ENCODE results near the gene CCDC68.

Gene CCDC68

DNA sequence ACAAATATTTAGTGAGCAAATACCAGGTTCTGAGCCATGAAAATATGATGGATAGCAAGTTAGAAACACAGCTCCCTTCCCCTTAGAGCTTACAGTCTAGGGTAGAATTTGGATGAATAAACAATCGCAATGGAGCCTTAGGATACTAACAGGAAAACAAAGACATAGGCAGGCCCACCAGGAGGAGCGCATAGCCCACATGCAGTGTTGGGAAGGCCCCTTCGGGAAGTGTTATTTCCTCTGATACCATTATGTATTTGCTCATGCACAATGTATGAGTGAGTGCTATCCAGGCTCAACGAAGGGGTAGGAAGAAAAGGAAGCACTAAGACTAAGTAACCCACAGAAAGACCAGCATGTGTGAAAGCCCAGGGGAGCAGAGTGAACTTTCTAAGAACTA lies 76.9 kb downstream of the CCDC68 start:
- no peaks in the 10 kb centered on the region for H3K9me3 ChIP-seq (ENCODE audit: control insufficient read depth, insufficient read depth, low read length)
- H3K4me3 ChIP-seq (ENCODE audit: low read depth, low read length): no peak overlapping the region
- H3K9ac ChIP-seq (ENCODE audit: low read depth, low read length): no peak overlapping the region
- no peaks in the 10 kb centered on the region for H3K36me3 ChIP-seq (ENCODE audit: control insufficient read depth, insufficient read depth, low read length)
- H3K4me1 ChIP-seq (ENCODE audit: control insufficient read depth, insufficient read depth, low read length): no peaks in the 10 kb centered on the region
- no peaks in the 10 kb centered on the region for H3K27me3 ChIP-seq (ENCODE audit: control insufficient read depth, insufficient read depth, low read length)

DNA sequence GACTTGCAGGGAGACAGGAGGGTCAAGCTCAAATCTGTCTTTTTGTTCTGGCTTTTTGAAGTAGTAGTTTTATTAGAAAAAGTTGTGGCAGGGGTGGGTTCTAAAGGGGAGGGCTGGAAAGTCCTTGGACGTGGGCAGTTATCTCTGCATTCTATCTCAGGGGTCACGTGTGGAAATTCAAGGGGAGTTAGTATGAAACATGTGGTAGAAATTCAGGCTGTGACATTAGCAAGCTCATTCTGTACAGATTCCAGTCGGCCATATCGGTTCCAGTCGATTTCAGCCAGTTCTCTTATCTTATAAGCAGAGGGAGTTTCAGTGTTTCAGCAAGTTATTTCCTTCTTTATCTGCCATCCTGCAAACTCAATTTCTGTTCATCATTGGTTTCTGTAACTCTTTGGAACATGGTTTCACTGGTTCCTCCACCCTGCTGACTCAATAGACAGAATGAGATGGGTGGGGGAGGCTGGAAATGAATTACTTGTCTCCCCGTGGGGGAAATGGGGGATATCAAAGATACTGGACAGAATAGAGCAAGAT lies 78.0 kb downstream of the CCDC68 start:
- Histone ChIP-seq H3K9me3 (ENCODE audit: control insufficient read depth, insufficient read depth, low read length) (no peaks in the 10 kb centered on the region), H3K36me3 (ENCODE audit: control insufficient read depth, insufficient read depth, low read length) (no peaks in the 10 kb centered on the region), H3K4me1 (ENCODE audit: control insufficient read depth, insufficient read depth, low read length) (no peaks in the 10 kb centered on the region), H3K4me3 (ENCODE audit: low read depth, low read length) (no peak overlapping the region), H3K27me3 (ENCODE audit: control insufficient read depth, insufficient read depth, low read length) (no peaks in the 10 kb centered on the region), H3K9ac (ENCODE audit: low read depth, low read length) (no peak overlapping the region)

DNA sequence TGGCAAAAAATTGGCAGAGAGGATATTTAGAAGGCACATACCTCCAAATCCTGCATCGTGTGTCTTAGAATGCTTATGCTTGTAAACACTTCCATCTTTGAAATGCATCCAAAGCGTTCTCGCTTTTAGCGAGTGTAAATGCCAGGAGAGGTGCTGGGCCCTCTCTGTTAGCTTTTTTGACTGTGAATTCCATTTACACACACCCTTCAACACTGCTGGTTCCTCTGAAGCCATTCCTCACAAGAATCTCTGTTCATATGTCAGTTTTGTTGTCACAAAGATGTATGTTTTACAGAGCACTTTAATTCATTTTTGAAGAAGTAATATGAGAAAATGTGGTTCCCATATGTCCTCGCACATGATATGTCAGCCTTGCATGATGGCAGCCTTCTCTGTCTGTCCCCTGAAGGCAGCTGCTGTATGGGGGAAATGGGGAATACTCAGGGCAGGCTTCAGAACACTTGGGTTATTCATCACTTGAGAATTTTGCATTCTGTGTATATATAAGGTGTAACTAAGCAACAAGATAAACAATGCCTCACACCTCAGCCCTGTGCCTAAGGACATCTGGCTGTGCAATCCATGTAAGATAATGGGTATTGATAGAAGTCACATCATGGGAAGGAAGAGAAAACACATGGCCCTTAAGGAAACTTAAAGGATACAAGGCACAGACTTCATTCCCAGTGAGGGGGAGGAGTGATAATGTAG lies 78.7 kb downstream of the CCDC68 start:
- H3K9ac ChIP-seq (ENCODE audit: low read depth, low read length): no peak overlapping the region
- H3K27me3 ChIP-seq (ENCODE audit: control insufficient read depth, insufficient read depth, low read length): no peaks in the 10 kb centered on the region
- H3K4me3 ChIP-seq (ENCODE audit: low read depth, low read length): no peak overlapping the region
- H3K9me3 ChIP-seq (ENCODE audit: control insufficient read depth, insufficient read depth, low read length): no peaks in the 10 kb centered on the region
- no peaks in the 10 kb centered on the region for H3K36me3 ChIP-seq (ENCODE audit: control insufficient read depth, insufficient read depth, low read length)
- H3K4me1 ChIP-seq (ENCODE audit: control insufficient read depth, insufficient read depth, low read length): no peaks in the 10 kb centered on the region

DNA sequence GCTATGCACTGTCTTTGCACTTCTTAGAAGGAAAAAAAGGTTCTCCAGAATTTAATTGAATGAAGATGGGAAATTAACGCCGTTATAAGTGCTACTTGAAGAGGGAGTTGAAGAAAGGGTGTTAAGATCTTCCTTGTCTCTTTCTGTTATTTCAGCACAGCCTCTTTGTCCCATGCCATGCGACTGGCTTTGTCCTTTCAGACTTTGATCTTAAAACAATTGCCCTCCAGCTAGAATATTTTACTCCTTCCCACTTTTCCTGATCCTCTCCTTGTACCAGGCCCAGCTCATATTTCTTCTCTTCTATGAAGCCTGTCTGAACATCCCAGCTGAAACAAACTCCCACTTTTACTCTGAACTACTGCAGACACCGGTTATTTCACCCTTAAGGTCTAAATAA lies 79.6 kb downstream of the CCDC68 start:
- Histone ChIP-seq H3K4me1 (ENCODE audit: control insufficient read depth, insufficient read depth, low read length) (no peaks in the 10 kb centered on the region), H3K4me3 (ENCODE audit: low read depth, low read length) (no peak overlapping the region), H3K9me3 (ENCODE audit: control insufficient read depth, insufficient read depth, low read length) (no peaks in the 10 kb centered on the region), H3K9ac (ENCODE audit: low read depth, low read length) (no peak overlapping the region), H3K36me3 (ENCODE audit: control insufficient read depth, insufficient read depth, low read length) (no peaks in the 10 kb centered on the region), H3K27me3 (ENCODE audit: control insufficient read depth, insufficient read depth, low read length) (no peaks in the 10 kb centered on the region)

DNA sequence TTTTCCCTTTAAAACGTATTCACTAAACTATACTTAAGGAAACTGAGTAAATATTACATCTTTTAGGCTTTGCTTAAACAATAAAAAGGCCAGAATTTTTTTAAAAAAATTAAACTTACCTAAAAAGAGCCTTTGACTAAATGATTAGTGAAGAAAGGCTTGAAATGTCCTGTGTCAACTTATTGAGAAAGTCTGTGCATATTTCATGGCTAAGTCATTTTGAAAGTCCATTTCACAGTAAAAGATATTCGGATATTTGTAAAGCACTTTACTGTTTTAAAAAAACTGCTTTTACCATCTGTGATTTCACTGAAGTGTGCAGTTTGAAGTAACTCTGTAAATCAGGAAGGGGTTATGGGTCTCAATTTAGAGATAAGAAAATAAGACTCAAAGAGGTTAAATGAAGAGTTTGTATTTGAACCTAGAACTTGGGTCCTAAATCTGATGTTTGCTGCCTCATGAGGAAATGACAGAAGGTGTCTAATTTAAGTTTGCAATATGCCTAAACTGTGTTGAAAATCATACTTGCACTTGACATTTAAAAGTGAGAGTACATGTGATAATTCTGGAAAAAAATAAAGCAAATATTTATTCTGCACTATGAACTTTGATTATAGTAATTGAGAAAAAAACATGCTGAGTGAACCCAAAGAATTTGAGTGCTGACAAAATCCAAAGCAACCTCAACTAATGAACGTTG lies 80.5 kb downstream of the CCDC68 start:
- Histone ChIP-seq H3K27me3 (ENCODE audit: control insufficient read depth, insufficient read depth, low read length) (no peaks in the 10 kb centered on the region), H3K9me3 (ENCODE audit: control insufficient read depth, insufficient read depth, low read length) (no peaks in the 10 kb centered on the region), H3K9ac (ENCODE audit: low read depth, low read length) (no peak overlapping the region), H3K4me1 (ENCODE audit: control insufficient read depth, insufficient read depth, low read length) (no peaks in the 10 kb centered on the region), H3K36me3 (ENCODE audit: control insufficient read depth, insufficient read depth, low read length) (no peaks in the 10 kb centered on the region), H3K4me3 (ENCODE audit: low read depth, low read length) (no peak overlapping the region)

DNA sequence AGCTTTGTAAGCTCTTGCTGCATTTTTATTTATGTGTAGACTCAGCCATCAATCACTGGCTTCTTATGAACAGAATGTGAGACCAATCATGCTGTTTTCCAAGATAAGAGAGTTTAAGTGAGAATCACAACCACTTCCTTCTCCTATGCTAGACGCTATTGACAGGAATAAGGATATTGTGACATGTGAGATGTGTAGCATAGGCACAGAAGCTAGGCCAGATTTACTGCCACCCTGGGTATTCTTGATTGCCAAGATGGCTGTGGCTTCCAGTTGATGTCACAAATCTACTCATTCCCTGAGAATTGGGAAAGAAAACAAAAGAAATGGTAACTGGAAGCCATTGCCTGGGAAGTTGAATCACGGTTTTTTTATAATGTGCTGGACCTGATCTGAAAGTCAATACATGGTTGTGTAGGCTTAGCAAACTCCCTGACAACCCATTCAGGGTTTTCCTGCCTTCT lies 81.1 kb downstream of the CCDC68 start:
- Histone ChIP-seq H3K27me3 (ENCODE audit: control insufficient read depth, insufficient read depth, low read length) (no peaks in the 10 kb centered on the region), H3K4me1 (ENCODE audit: control insufficient read depth, insufficient read depth, low read length) (no peaks in the 10 kb centered on the region), H3K9ac (ENCODE audit: low read depth, low read length) (no peak overlapping the region), H3K36me3 (ENCODE audit: control insufficient read depth, insufficient read depth, low read length) (no peaks in the 10 kb centered on the region), H3K4me3 (ENCODE audit: low read depth, low read length) (no peak overlapping the region), H3K9me3 (ENCODE audit: control insufficient read depth, insufficient read depth, low read length) (no peaks in the 10 kb centered on the region)

DNA sequence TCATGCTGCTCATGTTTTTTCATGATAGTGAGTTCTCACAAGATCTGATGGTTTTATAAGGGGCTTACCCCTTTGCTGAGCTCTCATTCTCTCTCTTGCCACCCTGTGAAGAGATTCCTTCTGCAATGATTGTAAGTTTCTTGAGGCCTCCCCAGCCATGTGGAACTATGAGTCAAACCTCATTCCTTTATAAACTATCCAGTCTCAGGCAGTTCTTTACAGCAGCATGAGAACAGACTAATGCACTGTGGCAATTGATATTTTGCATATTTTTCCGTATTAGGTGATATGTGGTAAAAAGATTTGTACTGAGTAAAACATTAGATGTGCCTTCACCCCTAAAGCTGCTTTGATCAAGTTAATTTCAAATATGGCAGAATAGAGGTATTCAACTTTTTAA lies 82.2 kb downstream of the CCDC68 start:
- H3K9ac ChIP-seq (ENCODE audit: low read depth, low read length): no peak overlapping the region
- H3K9me3 ChIP-seq (ENCODE audit: control insufficient read depth, insufficient read depth, low read length): no peaks in the 10 kb centered on the region
- no peaks in the 10 kb centered on the region for H3K27me3 ChIP-seq (ENCODE audit: control insufficient read depth, insufficient read depth, low read length)
- H3K4me3 ChIP-seq (ENCODE audit: low read depth, low read length): no peak overlapping the region
- no peaks in the 10 kb centered on the region for H3K4me1 ChIP-seq (ENCODE audit: control insufficient read depth, insufficient read depth, low read length)
- no peaks in the 10 kb centered on the region for H3K36me3 ChIP-seq (ENCODE audit: control insufficient read depth, insufficient read depth, low read length)

DNA sequence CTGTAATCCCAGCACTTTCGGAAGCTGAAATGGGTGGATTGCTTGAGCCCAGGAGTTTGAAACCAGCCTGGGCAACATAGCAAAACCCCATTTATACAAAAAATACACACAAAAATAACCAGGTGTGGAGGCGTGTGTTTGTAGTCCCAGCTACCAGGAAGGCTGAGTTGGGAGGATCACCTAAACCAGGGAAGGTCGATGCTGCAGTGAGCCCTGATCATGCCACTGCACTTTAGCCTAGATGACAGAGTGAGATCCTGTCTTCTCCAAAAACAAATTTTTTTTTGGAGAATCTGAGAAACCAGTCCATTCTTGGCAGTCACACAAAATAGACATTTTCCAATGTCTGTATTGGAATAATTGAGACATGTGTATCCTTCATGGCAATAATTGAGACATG lies 84.2 kb downstream of the CCDC68 start:
- Histone ChIP-seq H3K9me3 (ENCODE audit: control insufficient read depth, insufficient read depth, low read length) (no peaks in the 10 kb centered on the region), H3K9ac (ENCODE audit: low read depth, low read length) (no peak overlapping the region), H3K4me3 (ENCODE audit: low read depth, low read length) (no peak overlapping the region), H3K4me1 (ENCODE audit: control insufficient read depth, insufficient read depth, low read length) (no peaks in the 10 kb centered on the region), H3K36me3 (ENCODE audit: control insufficient read depth, insufficient read depth, low read length) (no peaks in the 10 kb centered on the region), H3K27me3 (ENCODE audit: control insufficient read depth, insufficient read depth, low read length) (no peaks in the 10 kb centered on the region)

DNA sequence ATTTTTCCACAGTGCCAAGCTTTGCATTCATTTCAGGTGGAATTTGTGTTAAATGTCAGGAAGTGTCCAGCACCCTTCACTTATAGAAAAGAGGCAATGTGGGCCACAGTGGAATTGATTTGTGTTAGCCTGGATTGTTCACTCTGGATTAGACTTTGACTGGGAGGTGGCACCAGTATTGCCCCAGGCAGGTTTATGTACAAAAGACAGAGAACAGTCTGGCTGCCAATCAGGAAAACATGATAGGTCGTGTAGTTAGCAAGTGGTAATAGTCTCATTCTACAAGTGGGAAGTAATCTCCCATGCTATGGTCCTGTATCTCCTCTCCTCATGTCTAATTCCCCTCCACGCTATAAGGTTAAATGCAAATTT lies 85.4 kb downstream of the CCDC68 start:
- no peaks in the 10 kb centered on the region for H3K36me3 ChIP-seq (ENCODE audit: control insufficient read depth, insufficient read depth, low read length)
- H3K9me3 ChIP-seq (ENCODE audit: control insufficient read depth, insufficient read depth, low read length): no peaks in the 10 kb centered on the region
- H3K27me3 ChIP-seq (ENCODE audit: control insufficient read depth, insufficient read depth, low read length): no peaks in the 10 kb centered on the region
- H3K4me1 ChIP-seq (ENCODE audit: control insufficient read depth, insufficient read depth, low read length): no peaks in the 10 kb centered on the region
- no peak overlapping the region for H3K9ac ChIP-seq (ENCODE audit: low read depth, low read length)
- H3K4me3 ChIP-seq (ENCODE audit: low read depth, low read length): no peak overlapping the region

DNA sequence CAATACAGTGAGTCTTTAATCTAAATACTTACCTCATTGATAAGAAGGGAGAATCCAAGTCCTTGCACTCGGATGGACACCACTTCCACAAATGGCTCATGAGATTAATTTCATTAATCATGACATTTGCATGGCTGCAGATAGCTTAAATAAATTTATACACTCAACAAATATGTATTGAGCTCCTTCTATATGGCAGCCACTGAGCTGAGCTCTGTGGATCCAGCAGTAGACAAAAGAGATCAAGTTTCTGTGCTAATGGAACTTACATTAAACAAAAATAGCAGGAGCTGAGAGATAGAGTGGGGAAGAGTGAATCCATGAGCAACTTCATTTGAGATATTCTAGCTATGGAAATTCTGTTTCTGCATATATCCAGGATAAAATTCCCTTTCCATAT lies 86.6 kb downstream of the CCDC68 start:
- H3K9me3 ChIP-seq (ENCODE audit: control insufficient read depth, insufficient read depth, low read length): no peaks in the 10 kb centered on the region
- H3K27me3 ChIP-seq (ENCODE audit: control insufficient read depth, insufficient read depth, low read length): no peaks in the 10 kb centered on the region
- H3K9ac ChIP-seq (ENCODE audit: low read depth, low read length): no peak overlapping the region
- no peaks in the 10 kb centered on the region for H3K4me1 ChIP-seq (ENCODE audit: control insufficient read depth, insufficient read depth, low read length)
- H3K36me3 ChIP-seq (ENCODE audit: control insufficient read depth, insufficient read depth, low read length): no peaks in the 10 kb centered on the region
- H3K4me3 ChIP-seq (ENCODE audit: low read depth, low read length): no peak overlapping the region

DNA sequence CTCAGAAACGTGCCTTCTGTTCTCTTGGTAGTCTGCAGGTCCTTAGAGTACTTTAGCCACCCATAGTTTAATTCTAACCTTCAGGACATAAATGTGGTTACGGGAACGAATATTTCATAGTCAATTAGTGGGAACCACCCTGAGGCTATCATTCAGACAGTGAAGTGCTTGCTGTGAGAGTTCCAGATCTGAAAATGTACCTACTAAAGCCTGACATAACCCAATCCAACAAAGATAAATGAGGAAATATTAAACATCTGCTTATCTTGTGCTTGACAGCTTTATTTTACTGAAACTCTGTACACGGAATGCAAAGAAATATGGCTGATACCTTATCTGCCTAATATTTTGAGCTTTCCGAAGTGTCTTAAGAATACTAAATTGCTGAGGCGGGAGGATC lies 88.0 kb downstream of the CCDC68 start:
- no peaks in the 10 kb centered on the region for H3K36me3 ChIP-seq (ENCODE audit: control insufficient read depth, insufficient read depth, low read length)
- no peaks in the 10 kb centered on the region for H3K27me3 ChIP-seq (ENCODE audit: control insufficient read depth, insufficient read depth, low read length)
- no peak overlapping the region for H3K4me3 ChIP-seq (ENCODE audit: low read depth, low read length)
- H3K9me3 ChIP-seq (ENCODE audit: control insufficient read depth, insufficient read depth, low read length): no peaks in the 10 kb centered on the region
- no peak overlapping the region for H3K9ac ChIP-seq (ENCODE audit: low read depth, low read length)
- H3K4me1 ChIP-seq (ENCODE audit: control insufficient read depth, insufficient read depth, low read length): no peaks in the 10 kb centered on the region

DNA sequence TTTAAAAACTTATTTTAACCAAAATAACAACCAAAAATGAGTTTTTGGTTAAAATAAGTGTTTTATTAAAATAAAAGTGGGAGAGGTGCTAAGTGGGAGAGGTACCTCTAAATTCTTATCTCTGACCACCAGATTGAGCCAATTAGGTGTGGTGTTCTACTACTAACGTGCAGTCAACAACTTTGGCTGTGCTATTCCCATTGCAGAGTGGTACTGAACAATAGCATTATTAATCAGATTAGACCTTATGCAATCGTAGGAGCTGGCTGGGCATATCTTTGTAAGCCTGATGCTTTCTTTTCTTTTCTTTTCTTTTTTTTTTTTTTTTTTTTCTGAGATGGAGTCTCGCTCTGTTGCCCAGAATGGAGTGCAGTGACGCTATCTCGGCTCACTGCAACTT lies 92.1 kb downstream of the CCDC68 start:
- H3K4me3 ChIP-seq (ENCODE audit: low read depth, low read length): no peak overlapping the region
- H3K36me3 ChIP-seq (ENCODE audit: control insufficient read depth, insufficient read depth, low read length): no peaks in the 10 kb centered on the region
- no peak overlapping the region for H3K9ac ChIP-seq (ENCODE audit: low read depth, low read length)
- H3K4me1 ChIP-seq (ENCODE audit: control insufficient read depth, insufficient read depth, low read length): no peaks in the 10 kb centered on the region
- no peaks in the 10 kb centered on the region for H3K27me3 ChIP-seq (ENCODE audit: control insufficient read depth, insufficient read depth, low read length)
- H3K9me3 ChIP-seq (ENCODE audit: control insufficient read depth, insufficient read depth, low read length): no peaks in the 10 kb centered on the region

Measured in iPS-15b (cell line).